ENCODE results near the gene MTCH2.
"Not testable (repeated sequence)": the region's sequence is repeated elsewhere in the genome, so short reads cannot be mapped to it uniquely, and the experiment has no call there.

GRCh38 chr11:47640506-47640905 lies 1.9 kb downstream of the MTCH2 start:
- TF ChIP-seq, protein P1, sequence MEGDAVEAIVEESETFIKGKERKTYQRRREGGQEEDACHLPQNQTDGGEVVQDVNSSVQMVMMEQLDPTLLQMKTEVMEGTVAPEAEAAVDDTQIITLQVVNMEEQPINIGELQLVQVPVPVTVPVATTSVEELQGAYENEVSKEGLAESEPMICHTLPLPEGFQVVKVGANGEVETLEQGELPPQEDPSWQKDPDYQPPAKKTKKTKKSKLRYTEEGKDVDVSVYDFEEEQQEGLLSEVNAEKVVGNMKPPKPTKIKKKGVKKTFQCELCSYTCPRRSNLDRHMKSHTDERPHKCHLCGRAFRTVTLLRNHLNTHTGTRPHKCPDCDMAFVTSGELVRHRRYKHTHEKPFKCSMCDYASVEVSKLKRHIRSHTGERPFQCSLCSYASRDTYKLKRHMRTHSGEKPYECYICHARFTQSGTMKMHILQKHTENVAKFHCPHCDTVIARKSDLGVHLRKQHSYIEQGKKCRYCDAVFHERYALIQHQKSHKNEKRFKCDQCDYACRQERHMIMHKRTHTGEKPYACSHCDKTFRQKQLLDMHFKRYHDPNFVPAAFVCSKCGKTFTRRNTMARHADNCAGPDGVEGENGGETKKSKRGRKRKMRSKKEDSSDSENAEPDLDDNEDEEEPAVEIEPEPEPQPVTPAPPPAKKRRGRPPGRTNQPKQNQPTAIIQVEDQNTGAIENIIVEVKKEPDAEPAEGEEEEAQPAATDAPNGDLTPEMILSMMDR (optimal IDR thresholded peaks at IDR 0.05 in 1 of 3, IDR thresholded peaks at IDR 0.05 in 1 of 3, conservative IDR thresholded peaks at IDR 0.05 in 1 of 3; ENCODE audit: extremely low read depth in 1 of 3, insufficient read depth in 2 of 3, low read length in 3 of 3) = not testable (repeated sequence)
- TF ChIP-seq EZH2 (IDR thresholded peaks at IDR 0.05; ENCODE audit: low read length) = not testable (repeated sequence)

Data from keratinocyte (primary cell).